HG02610 (cell line): ENCODE measurements around the gene ARHGEF10L.
"Not testable (repeated sequence)": the region's sequence is repeated elsewhere in the genome, so short reads cannot be mapped to it uniquely, and the experiment has no call there.

Source experiments
- ATAC-seq: cut with Tn5 transposase; IDR thresholded peaks from one replicate; pipeline ENCODE4 v1.9.1; 2021; ENCODE audit warnings: mild to moderate bottlenecking, moderate library complexity; ENCODE audit not compliant: unreplicated experiment

Gene ARHGEF10L

GRCh38 chr1:17607644-17608581 is 68.4 kb downstream of the ARHGEF10L start:
- ATAC-seq = no peak

GRCh38 chr1:17609529-17609928 is 70.0 kb downstream of the ARHGEF10L start:
- ATAC-seq = no peak

GRCh38 chr1:17610085-17610484 is 70.6 kb downstream of the ARHGEF10L start:
- no peak for ATAC-seq

- ATAC-seq = no peak
Measured at GRCh38 chr1:17610713-17611112, 71.2 kb downstream of the ARHGEF10L start.

GRCh38 chr1:17611991-17612390 is 72.5 kb downstream of the ARHGEF10L start:
- no peak for ATAC-seq

GRCh38 chr1:17612831-17613230 is 73.3 kb downstream of the ARHGEF10L start:
- no peak for ATAC-seq

GRCh38 chr1:17614586-17614985 is 75.1 kb downstream of the ARHGEF10L start:
- ATAC-seq = no peak

- ATAC-seq = no peak
Measured at GRCh38 chr1:17615157-17615556, 75.7 kb downstream of the ARHGEF10L start.

GRCh38 chr1:17615959-17616358 is 76.5 kb downstream of the ARHGEF10L start:
- no peak for ATAC-seq

- ATAC-seq = no peak
Measured at GRCh38 chr1:17616731-17617279, 77.3 kb downstream of the ARHGEF10L start.

- ATAC-seq = no peak
Measured at GRCh38 chr1:17617787-17618557, 78.5 kb downstream of the ARHGEF10L start.

- no peak for ATAC-seq
Measured at GRCh38 chr1:17618558-17619247, 79.2 kb downstream of the ARHGEF10L start.

- no peak for ATAC-seq
Measured at GRCh38 chr1:17620448-17620847, 81.0 kb downstream of the ARHGEF10L start.

- ATAC-seq = no peak
Measured at GRCh38 chr1:17621691-17622090, 82.2 kb downstream of the ARHGEF10L start.

- ATAC-seq = no peak
Measured at GRCh38 chr1:17622823-17623222, 83.3 kb downstream of the ARHGEF10L start.

GRCh38 chr1:17624611-17625233 is 85.2 kb downstream of the ARHGEF10L start:
- no peak for ATAC-seq

GRCh38 chr1:17627239-17628052 is 87.9 kb downstream of the ARHGEF10L start:
- ATAC-seq = no peak

GRCh38 chr1:17629046-17629445 is 89.5 kb downstream of the ARHGEF10L start:
- ATAC-seq = not testable (repeated sequence)

- ATAC-seq = no peak
Measured at GRCh38 chr1:17629460-17629859, 90.0 kb downstream of the ARHGEF10L start.
